OCI-LY1 (cell line): ENCODE measurements around the gene PLSCR2.
"Not testable (repeated sequence)": the region's sequence is repeated elsewhere in the genome, so short reads cannot be mapped to it uniquely, and the experiment has no call there.

Experiments used
- H2AFZ ChIP-seq: fragments of 200-600 bp; sonication (generic), shearing (Covaris generic); 2 replicates; pipeline ENCODE4 v1.6.0; 2014; ENCODE audit warnings: antibody characterized with exemption, mild to moderate bottlenecking, low read length
- H3F3A ChIP-seq: fragments of 200-600 bp; sonication (generic), shearing (Covaris generic); 2 replicates; pipeline ENCODE4 v1.6.0; 2014; ENCODE audit warnings: mild to moderate bottlenecking, antibody characterized with exemption, low read length, moderate library complexity; ENCODE audit not compliant: insufficient read depth
- H3K27ac ChIP-seq: fragments of 200-600 bp; sonication (generic); 2 replicates; pipeline ENCODE4 v1.5.1; 2014; ENCODE audit warnings: low read length, mixed run types, mild to moderate bottlenecking, low read depth; ENCODE audit not compliant: poor library complexity, severe bottlenecking
- H3K27me3 ChIP-seq: fragments of 200-600 bp; sonication (generic); 2 replicates; pipeline ENCODE4 v1.6.0; 2014; ENCODE audit warnings: antibody characterized with exemption, mild to moderate bottlenecking, low read length, moderate library complexity; ENCODE audit not compliant: insufficient read depth
- H3K36me3 ChIP-seq: fragments of 200-600 bp; sonication (generic); 2 replicates; pipeline ENCODE4 v1.6.1; 2014; ENCODE audit warnings: mild to moderate bottlenecking, antibody characterized with exemption, low read length, moderate library complexity, mixed read lengths; ENCODE audit not compliant: insufficient read depth
- H3K4me1 ChIP-seq: fragments of 200-600 bp; sonication (generic); 2 replicates; pipeline ENCODE4 v1.5.1; 2014; ENCODE audit warnings: mild to moderate bottlenecking, low read length, moderate library complexity; ENCODE audit not compliant: insufficient read depth, severe bottlenecking
- H3K4me2 ChIP-seq: fragments of 200-600 bp; sonication (generic), shearing (Covaris generic); 2 replicates; pipeline ENCODE4 v1.6.1; 2014; ENCODE audit warnings: low read length
- H3K4me3 ChIP-seq: fragments of 200-600 bp; sonication (generic); 2 replicates; pipeline ENCODE4 v1.5.1; 2014; ENCODE audit warnings: low read length, low read depth, mild to moderate bottlenecking, mixed read lengths; ENCODE audit not compliant: poor library complexity, severe bottlenecking
- H3K79me2 ChIP-seq: fragments of 200-600 bp; shearing (Covaris generic); 2 replicates; pipeline ENCODE4 v1.6.1; 2016; ENCODE audit warnings: mixed run types, low read length, mixed read lengths; ENCODE audit not compliant: insufficient read depth
- H3K9ac ChIP-seq: fragments of 200-600 bp; sonication (generic), shearing (Covaris generic); 2 replicates; pipeline ENCODE4 v1.6.1; 2014; ENCODE audit warnings: mild to moderate bottlenecking, low read length, mixed read lengths
- H3K9me2 ChIP-seq: fragments of 200-600 bp; sonication (generic), shearing (Covaris generic); 2 replicates; pipeline ENCODE4 v1.6.1; 2014; ENCODE audit warnings: low read depth, mild to moderate bottlenecking, low read length, mixed read lengths
- H3K9me3 ChIP-seq: fragments of 200-600 bp; shearing (Covaris generic); 2 replicates; pipeline ENCODE4 v1.6.1; 2014; ENCODE audit warnings: low read length, mixed read lengths
- H4K20me1 ChIP-seq: fragments of 200-600 bp; sonication (generic), shearing (Covaris generic); 2 replicates; pipeline ENCODE4 v1.6.0; 2016; ENCODE audit warnings: mild to moderate bottlenecking, low read length; ENCODE audit not compliant: insufficient read depth
- EZH2 ChIP-seq: fragments of 200-600 bp; sonication (generic), shearing (Covaris generic); IDR thresholded peaks from 2 replicates; pipeline ENCODE4 v1.8.0; 2017; ENCODE audit warnings: borderline replicate concordance, mixed run types, mild to moderate bottlenecking, antibody characterized with exemption, low read length, moderate library complexity, mixed read lengths
- TF ChIP-seq, protein P1 (sequence below): fragments of 200-600 bp; sonication (generic), shearing (Covaris generic); IDR thresholded peaks from 2 replicates; pipeline ENCODE4 v1.5.1; 2017; ENCODE audit warnings: mild to moderate bottlenecking, antibody characterized with exemption, low read length, moderate library complexity, mixed read lengths

PLSCR2 gene

DNA sequence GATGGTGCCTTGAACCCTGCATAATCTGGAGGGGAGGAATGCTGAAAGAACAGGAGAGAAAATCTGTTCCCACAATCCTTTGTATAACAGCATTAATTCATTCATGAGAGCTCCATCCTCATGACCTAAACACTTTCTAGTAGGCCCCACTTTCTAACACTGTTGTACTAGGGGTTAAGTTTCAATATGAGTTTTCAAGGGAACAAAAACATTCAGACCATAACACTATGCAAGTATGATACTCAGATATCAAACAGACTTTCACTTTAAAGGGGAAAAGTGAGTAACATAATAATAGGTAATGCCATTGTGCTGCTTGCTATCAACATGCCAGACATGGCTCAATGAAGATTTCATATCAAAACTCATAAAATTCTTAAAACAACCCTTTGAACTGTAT, 32.4 kb upstream of the PLSCR2 start:
- no peak overlapping the region for H2AFZ ChIP-seq
- H3K79me2 ChIP-seq, result no peaks in the 10 kb centered on the region
- TF ChIP-seq, protein P1, sequence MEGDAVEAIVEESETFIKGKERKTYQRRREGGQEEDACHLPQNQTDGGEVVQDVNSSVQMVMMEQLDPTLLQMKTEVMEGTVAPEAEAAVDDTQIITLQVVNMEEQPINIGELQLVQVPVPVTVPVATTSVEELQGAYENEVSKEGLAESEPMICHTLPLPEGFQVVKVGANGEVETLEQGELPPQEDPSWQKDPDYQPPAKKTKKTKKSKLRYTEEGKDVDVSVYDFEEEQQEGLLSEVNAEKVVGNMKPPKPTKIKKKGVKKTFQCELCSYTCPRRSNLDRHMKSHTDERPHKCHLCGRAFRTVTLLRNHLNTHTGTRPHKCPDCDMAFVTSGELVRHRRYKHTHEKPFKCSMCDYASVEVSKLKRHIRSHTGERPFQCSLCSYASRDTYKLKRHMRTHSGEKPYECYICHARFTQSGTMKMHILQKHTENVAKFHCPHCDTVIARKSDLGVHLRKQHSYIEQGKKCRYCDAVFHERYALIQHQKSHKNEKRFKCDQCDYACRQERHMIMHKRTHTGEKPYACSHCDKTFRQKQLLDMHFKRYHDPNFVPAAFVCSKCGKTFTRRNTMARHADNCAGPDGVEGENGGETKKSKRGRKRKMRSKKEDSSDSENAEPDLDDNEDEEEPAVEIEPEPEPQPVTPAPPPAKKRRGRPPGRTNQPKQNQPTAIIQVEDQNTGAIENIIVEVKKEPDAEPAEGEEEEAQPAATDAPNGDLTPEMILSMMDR, result no peak
- no peaks in the 10 kb centered on the region for H3K9me2 ChIP-seq
- no peaks in the 10 kb centered on the region for H3K36me3 ChIP-seq
- no peaks in the 10 kb centered on the region for H3K4me1 ChIP-seq
- H3K9ac ChIP-seq, result no peak overlapping the region
- no peak overlapping the region for H3K27ac ChIP-seq
- H4K20me1 ChIP-seq, result no peaks in the 10 kb centered on the region
- H3K27me3 ChIP-seq, result no peaks in the 10 kb centered on the region
- no peaks in the 10 kb centered on the region for H3K9me3 ChIP-seq
- no peak overlapping the region for H3K4me2 ChIP-seq
- no peaks in the 10 kb centered on the region for H3F3A ChIP-seq
- H3K4me3 ChIP-seq, result no peak overlapping the region

DNA sequence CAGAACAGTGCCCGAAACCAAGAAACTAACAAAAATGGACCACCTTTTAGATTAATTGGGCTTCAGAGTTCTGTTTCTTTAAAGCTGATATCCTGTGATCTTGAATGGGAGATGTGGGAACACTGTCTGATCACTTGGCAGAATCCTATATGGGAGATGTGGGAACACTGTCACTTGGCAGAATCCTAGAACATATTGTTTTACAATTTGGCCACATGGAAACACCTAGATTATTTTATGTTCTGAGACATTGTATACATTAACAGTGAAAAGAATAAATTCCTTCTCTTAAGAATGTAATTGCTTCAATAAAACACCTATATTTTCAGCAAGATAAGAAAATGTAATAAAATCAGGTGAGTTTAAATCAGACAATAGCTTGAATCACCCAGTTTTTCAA, 30.3 kb upstream of the PLSCR2 start:
- no peaks in the 10 kb centered on the region for H3F3A ChIP-seq
- H2AFZ ChIP-seq, result no peak overlapping the region
- H3K79me2 ChIP-seq, result no peaks in the 10 kb centered on the region
- H3K9ac ChIP-seq, result no peak overlapping the region
- no peak overlapping the region for H3K4me3 ChIP-seq
- H3K9me3 ChIP-seq, result no peaks in the 10 kb centered on the region
- TF ChIP-seq EZH2, result no peak
- H3K4me1 ChIP-seq, result no peaks in the 10 kb centered on the region
- H3K36me3 ChIP-seq, result no peaks in the 10 kb centered on the region
- H3K27ac ChIP-seq, result no peak overlapping the region
- no peaks in the 10 kb centered on the region for H3K27me3 ChIP-seq
- H3K9me2 ChIP-seq, result no peaks in the 10 kb centered on the region
- no peak overlapping the region for H3K4me2 ChIP-seq
- no peaks in the 10 kb centered on the region for H4K20me1 ChIP-seq

DNA sequence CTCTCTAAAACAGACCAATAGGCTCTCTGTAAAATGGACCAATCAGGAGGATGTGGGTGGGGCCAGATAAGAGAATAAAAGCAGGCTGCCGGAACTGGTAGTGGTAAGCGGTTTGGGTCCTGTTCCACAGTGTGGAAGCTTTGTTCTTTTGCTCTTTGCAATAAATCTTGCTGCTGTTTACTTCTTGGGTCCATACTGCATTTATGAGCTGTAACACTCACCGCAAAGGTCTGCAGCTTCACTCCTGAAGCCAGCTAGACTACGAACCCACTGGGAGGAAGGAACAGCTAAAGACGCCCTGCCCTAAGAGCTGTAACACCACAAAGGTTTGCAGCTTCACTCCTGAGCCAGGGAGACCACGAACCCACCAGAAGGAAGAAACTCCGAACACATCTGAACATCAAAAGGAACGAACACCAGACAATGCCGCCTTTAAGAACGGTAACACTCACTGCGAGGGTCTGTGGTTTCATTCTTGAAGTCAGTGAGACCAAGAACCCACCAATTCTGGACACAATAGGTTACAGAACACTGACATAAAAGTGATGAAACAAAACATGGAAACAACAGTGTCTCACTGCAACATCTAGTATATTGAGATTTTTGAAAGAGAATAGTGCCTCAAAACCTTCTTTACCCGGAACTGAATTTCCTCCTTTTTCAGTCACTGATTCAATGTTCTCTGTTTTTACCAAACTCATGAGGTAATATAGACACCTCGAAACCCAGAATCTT, 28.8 kb upstream of the PLSCR2 start:
- H2AFZ ChIP-seq, result no peak overlapping the region
- H3K79me2 ChIP-seq, result no peaks in the 10 kb centered on the region
- H3K27ac ChIP-seq, result no peak overlapping the region
- no peak overlapping the region for H3K4me3 ChIP-seq
- no peaks in the 10 kb centered on the region for H3K4me1 ChIP-seq
- no peak overlapping the region for H3K4me2 ChIP-seq
- no peaks in the 10 kb centered on the region for H3K36me3 ChIP-seq
- H3K9ac ChIP-seq, result no peak overlapping the region
- no peaks in the 10 kb centered on the region for H3K27me3 ChIP-seq
- no peaks in the 10 kb centered on the region for H3K9me2 ChIP-seq
- H3K9me3 ChIP-seq, result no peaks in the 10 kb centered on the region
- H4K20me1 ChIP-seq, result no peaks in the 10 kb centered on the region
- no peaks in the 10 kb centered on the region for H3F3A ChIP-seq
- no peak for TF ChIP-seq EZH2
- TF ChIP-seq, protein P1, result no peak

DNA sequence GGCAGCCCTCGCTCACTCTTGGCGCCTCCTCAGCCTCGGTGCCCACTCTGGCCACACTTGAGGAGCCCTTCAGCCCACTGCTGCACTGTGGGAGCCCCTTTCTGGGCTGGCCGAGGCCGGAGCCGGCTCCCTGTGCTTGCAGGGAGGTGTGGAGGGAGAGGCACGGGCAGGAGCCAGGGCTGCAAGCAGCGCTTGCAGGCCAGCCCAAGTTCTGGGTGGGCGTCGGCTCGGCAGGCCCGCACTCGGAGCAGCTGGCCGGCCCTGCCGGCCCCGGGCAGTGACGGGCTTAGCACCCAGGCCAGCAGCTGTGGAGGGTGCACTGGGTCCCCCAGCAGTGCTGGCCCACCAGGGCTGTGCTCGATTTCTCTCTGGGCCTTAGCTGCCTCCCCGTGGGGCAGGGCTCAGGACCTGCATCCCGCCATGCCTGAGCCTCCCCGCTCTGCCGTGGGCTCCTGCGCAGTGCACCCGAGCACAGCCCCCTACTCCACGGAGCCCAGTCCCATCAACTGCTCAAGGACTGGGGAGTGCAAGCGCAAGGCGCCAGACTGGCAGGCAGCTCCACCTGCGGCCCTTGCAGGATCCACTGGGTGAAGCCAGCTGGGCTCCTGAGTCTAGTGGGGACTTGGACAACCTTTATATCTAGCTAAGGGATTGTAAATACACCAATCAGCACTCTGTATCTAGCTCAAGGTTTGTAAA, 27.9 kb upstream of the PLSCR2 start:
- not testable (repeated sequence) for H3K4me2 ChIP-seq

More for the DNA sequence above, 27.9 kb upstream of the PLSCR2 start:
- H3K36me3 ChIP-seq, H3K27ac ChIP-seq, H3K9ac ChIP-seq, H3K9me3 ChIP-seq, H3F3A ChIP-seq, H3K27me3 ChIP-seq, H4K20me1 ChIP-seq, H3K79me2 ChIP-seq, H3K4me1 ChIP-seq, H2AFZ ChIP-seq, H3K9me2 ChIP-seq, H3K4me3 ChIP-seq: not testable (repeated sequence)
